Measurements from ENCODE around the gene SH2D4B. TPM values are rescaled to one million over a fixed set of nuclear protein-coding genes. Genes with fewer than 3 reads are reported as not detected.

The SH2D4B gene
- total and polyA plus RNA-seq, 2 experiments from 2014 or later: not detected

- Histone ChIP-seq H3K27me3 (no peaks in the 10 kb centered on the region), H4K20me1 (ENCODE audit: insufficient read depth, poor library complexity, severe bottlenecking) (no peaks in the 10 kb centered on the region), H3K27ac (no peak overlapping the region), H3K4me2 (no peak overlapping the region), H3K9me3 (ENCODE audit: low read depth) (no peaks in the 10 kb centered on the region), H3K79me2 (no peaks in the 10 kb centered on the region), H2AFZ (no peak overlapping the region), H3K4me3 (no peak overlapping the region), H3K4me1 (ENCODE audit: insufficient read depth) (no peaks in the 10 kb centered on the region), H3K9me2 (replicated peaks; ENCODE audit: insufficient read depth) (no peaks in the 10 kb centered on the region), H3K36me3 (replicated peaks; ENCODE audit: insufficient read depth, low read depth) (no peaks in the 10 kb centered on the region)
- DNase-seq (ENCODE audit: low spot score): no peak
- WGBS (ENCODE audit: low lambda C conversion rate, missing lambda C conversion rate): 97% methylated on average over 9 of the region's 9 CpGs
- TF ChIP-seq EZH2phosphoT487 (IDR thresholded peaks at IDR 0.05; ENCODE audit: low read depth, severe bottlenecking, unreplicated experiment) (no peak), CTCF (IDR thresholded peaks at IDR 0.05; ENCODE audit: poor library complexity) (no peak), EZH2 (IDR thresholded peaks at IDR 0.05; ENCODE audit: borderline replicate concordance) (no peak)
Measured at GRCh38 chr10:80571352-80571751, 33.6 kb downstream of the SH2D4B start.

- Histone ChIP-seq H3K27ac (no peak overlapping the region), H4K20me1 (ENCODE audit: insufficient read depth, poor library complexity, severe bottlenecking) (no peaks in the 10 kb centered on the region), H3K9me3 (ENCODE audit: low read depth) (no peaks in the 10 kb centered on the region), H3K4me2 (no peak overlapping the region), H3K4me3 (no peak overlapping the region), H3K79me2 (no peaks in the 10 kb centered on the region), H3K4me1 (ENCODE audit: insufficient read depth) (peaks cover 4% of the 10 kb centered on the region), H3K27me3 (no peaks in the 10 kb centered on the region), H3K36me3 (replicated peaks; ENCODE audit: insufficient read depth, low read depth) (no peaks in the 10 kb centered on the region), H2AFZ (no peak overlapping the region), H3K9me2 (replicated peaks; ENCODE audit: insufficient read depth) (no peaks in the 10 kb centered on the region)
- no peak for DNase-seq (ENCODE audit: low spot score)
- WGBS (ENCODE audit: low lambda C conversion rate, missing lambda C conversion rate): 58% methylated on average over 5 of the region's 5 CpGs
- TF ChIP-seq EZH2phosphoT487 (IDR thresholded peaks at IDR 0.05; ENCODE audit: low read depth, severe bottlenecking, unreplicated experiment): no peak
- TF ChIP-seq CTCF (IDR thresholded peaks at IDR 0.05; ENCODE audit: poor library complexity): no peak
- no peak for TF ChIP-seq EZH2 (IDR thresholded peaks at IDR 0.05; ENCODE audit: borderline replicate concordance)
Measured at GRCh38 chr10:80579181-80579763, 41.6 kb downstream of the SH2D4B start.

- Histone ChIP-seq H4K20me1 (ENCODE audit: insufficient read depth, poor library complexity, severe bottlenecking) (no peaks in the 10 kb centered on the region), H3K36me3 (replicated peaks; ENCODE audit: insufficient read depth, low read depth) (no peaks in the 10 kb centered on the region), H3K79me2 (no peaks in the 10 kb centered on the region), H2AFZ (no peak overlapping the region), H3K4me2 (no peak overlapping the region), H3K4me3 (no peak overlapping the region), H3K27me3 (no peaks in the 10 kb centered on the region), H3K27ac (no peak overlapping the region), H3K9me2 (replicated peaks; ENCODE audit: insufficient read depth) (no peaks in the 10 kb centered on the region), H3K4me1 (ENCODE audit: insufficient read depth) (peaks cover 4% of the 10 kb centered on the region), H3K9me3 (ENCODE audit: low read depth) (no peaks in the 10 kb centered on the region)
- TF ChIP-seq CTCF (IDR thresholded peaks at IDR 0.05; ENCODE audit: poor library complexity): no peak
- no peak for TF ChIP-seq EZH2phosphoT487 (IDR thresholded peaks at IDR 0.05; ENCODE audit: low read depth, severe bottlenecking, unreplicated experiment)
- no peak for TF ChIP-seq EZH2 (IDR thresholded peaks at IDR 0.05; ENCODE audit: borderline replicate concordance)
- no peak for DNase-seq (ENCODE audit: low spot score)
- WGBS (ENCODE audit: low lambda C conversion rate, missing lambda C conversion rate): 81% methylated on average over 5 of the region's 5 CpGs
Measured at GRCh38 chr10:80579849-80580637, 42.3 kb downstream of the SH2D4B start.

All from hepatocyte (in vitro differentiated cells).